Epithelial cell of proximal tubule (primary cell): ENCODE results near the gene RILPL2. TPM values are rescaled to one million over a fixed set of nuclear protein-coding genes. Genes with fewer than 3 reads are reported as not detected.
"Not testable (repeated sequence)": the region's sequence is repeated elsewhere in the genome, so short reads cannot be mapped to it uniquely, and the experiment has no call there.

Source experiments
- DNase-seq: peaks from one replicate; pipeline ENCODE4 v3.0.0-alpha.2; 2011; ENCODE audit warnings: low read depth
- H3K4me3 ChIP-seq: 2 replicates; pipeline ENCODE4 v1.5.1; 2011; ENCODE audit warnings: low read depth, mild to moderate bottlenecking, low read length
- total RNA-seq: library from RNA; depleted of rRNA; stranded (reverse); fragments of >200 nt; gene quantifications from 2 replicates; pipeline ENCODE4 v1.2.3, GENCODE V29; 2015
- TF ChIP-seq, protein P1 (sequence below): conservative IDR thresholded peaks from 2 replicates; pipeline ENCODE4 v1.5.1; 2012; ENCODE audit warnings: low read depth, mild to moderate bottlenecking, low read length

The RILPL2 gene
- total RNA-seq, 1 donor from 2014 or later: 3.5 TPM

DNA sequence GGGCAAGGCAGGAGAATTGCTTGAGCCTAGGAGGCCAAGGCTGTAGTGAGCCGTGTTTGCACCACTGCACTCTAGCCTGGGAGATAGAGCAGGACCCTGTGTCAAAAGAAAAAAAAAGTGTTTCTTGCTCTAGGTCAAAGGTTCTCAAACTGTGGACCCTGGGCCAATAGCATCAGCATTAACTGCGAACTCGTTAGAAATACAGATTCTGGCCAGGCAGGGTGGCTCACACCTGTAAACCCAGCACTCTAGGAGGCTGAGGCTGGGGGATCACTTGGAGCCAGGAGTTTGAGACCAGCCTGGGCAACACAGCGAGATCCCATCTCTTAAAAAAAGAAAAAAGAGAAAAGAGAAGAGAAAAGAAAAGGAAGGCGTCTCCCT lies 858 bp downstream of the RILPL2 start:
- peak overlapping the region; percentile 96 for H3K4me3 ChIP-seq
- TF ChIP-seq, protein P1, sequence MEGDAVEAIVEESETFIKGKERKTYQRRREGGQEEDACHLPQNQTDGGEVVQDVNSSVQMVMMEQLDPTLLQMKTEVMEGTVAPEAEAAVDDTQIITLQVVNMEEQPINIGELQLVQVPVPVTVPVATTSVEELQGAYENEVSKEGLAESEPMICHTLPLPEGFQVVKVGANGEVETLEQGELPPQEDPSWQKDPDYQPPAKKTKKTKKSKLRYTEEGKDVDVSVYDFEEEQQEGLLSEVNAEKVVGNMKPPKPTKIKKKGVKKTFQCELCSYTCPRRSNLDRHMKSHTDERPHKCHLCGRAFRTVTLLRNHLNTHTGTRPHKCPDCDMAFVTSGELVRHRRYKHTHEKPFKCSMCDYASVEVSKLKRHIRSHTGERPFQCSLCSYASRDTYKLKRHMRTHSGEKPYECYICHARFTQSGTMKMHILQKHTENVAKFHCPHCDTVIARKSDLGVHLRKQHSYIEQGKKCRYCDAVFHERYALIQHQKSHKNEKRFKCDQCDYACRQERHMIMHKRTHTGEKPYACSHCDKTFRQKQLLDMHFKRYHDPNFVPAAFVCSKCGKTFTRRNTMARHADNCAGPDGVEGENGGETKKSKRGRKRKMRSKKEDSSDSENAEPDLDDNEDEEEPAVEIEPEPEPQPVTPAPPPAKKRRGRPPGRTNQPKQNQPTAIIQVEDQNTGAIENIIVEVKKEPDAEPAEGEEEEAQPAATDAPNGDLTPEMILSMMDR: no peak
- DNase-seq: no peak

DNA sequence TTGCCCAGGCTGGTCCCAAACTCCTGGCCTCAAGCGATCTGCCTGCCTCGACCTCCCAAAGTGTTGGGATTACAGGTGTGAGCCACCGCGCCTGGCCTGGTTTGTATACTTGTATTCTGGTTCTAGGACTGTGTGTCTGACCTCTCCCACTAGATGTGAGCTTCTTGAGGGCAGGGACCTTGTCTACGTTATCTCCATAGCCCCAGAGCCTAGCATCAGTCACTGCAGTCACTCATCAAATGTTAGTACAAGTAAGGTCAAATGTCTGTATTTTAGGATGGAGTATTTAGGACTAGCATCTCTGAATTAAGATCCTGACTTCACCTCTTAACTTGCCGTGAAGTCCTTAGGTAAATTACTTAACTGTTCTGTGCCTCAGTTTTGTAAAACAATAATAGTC lies 2.9 kb downstream of the RILPL2 start:
- H3K4me3 ChIP-seq: no peak overlapping the region
- TF ChIP-seq, protein P1: no peak
- DNase-seq: no peak

DNA sequence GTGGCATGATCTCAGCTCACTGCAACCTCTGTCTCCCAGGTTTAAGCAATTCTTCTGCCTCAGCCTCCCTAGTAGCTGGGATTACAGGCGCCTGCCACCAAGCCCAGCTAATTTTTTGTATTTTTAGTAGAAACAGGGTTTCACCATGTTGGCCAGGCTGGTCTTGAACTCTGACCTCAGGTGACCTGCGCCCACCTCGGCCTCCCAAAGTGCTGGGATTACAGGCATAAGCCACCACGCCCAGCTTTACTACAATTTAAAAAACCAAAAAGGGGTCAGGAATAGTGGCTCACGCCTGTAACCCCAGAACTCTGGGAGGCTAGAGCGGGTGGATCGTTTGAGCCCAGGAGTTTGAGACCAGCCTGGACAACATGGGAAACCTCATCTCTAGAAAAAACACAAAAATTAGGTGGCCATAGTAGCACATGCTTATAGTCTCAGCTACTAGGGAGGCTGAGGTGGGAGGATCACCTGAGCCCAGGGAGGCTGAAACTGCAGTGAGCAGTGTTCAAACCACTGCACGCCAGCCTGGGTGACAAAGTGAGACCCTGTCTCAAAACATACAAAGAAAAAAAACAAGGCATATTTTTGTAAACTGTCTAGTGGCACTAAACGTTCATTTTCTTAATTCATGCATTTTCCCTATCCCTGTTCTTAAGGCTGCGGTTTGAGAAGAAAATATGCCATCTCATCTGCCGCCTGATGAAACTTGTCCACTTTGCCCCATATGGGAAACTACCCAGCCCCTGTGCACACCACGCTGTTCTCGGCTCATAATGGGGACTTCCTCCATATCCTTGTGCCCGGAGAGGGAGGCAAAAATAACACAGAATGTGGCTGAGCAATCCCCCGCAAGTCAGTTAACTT lies 4.3 kb downstream of the RILPL2 start:
- DNase-seq: not testable (repeated sequence)
- peak overlapping the region; percentile 34 for H3K4me3 ChIP-seq

DNA sequence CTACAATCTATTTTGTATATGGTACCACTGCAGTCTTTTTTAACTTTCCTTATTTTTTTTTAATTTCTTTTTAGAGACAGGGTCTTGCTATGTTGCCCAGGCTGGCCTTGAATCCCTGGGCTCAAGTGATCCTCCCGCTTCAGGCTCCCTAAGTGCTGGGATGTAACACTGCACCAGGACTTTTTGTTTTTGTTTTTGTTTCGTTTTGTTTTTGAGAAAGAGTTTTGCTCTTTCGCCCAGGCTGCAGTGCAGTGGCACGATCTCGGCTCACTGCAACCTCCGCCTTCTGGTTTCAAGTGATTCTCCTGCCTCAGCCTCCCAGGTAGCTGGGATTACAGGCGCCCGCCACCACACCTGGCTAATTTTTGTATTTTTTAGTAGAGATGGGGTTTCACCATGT lies 7.4 kb downstream of the RILPL2 start:
- not testable (repeated sequence) for DNase-seq

DNA sequence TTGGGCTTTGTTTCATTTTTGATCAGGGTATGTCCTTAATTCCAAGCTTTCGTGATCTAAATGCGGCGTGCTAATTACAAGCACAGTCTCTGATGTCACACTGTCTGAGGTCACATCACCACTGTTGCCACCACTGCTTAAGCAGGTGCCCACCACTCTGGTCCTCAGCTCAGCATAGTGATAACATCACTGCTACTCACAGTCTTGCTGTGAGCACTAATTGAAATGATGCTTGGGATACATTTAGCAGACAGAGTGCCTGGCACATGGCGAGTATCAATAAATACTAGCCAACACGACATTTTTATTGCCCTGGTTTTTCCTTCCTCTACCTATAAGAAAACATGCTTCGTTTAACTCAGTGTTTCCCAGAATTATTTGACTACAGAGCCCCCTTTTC lies 7.9 kb downstream of the RILPL2 start:
- TF ChIP-seq, protein P1: no peak
- no peak for DNase-seq
- no peak overlapping the region for H3K4me3 ChIP-seq

More for the DNA sequence above, 7.4 kb downstream of the RILPL2 start:
- H3K4me3 ChIP-seq: not testable (repeated sequence)

DNA sequence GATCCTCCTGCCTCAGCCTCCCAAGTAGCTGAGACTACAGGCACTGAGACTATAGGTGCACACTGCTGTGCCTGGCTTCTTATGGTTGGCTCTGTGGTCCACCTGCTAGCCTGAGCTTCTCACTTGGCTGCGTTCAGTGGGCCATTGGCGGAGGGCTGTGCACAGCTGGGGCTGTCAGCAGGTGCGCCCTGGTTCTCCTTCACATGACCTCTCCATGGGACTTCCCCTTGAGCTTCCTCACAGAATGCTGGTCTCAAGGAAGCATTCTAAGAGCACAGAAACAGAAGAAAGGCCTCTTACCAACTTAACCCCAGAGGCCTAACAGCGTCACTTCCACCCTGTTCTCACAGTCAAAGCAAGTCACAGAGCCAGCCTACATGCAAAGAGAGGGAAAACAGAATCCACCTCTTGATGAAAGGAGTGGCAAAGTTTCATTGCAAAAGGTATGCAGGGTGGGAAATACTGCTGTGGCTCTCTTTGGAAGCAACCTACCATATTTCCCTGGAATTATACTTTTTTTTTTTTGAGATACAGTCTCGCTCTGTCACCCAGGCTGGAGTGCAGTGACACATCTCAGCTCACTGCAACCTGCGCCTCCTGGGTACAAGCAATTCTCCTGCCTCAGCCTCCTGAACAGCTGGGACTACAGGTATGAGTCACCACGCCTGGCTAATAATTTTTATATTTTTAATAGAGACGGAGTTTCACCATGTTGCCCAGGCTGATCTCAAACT lies 9.3 kb downstream of the RILPL2 start:
- TF ChIP-seq, protein P1: no peak
- H3K4me3 ChIP-seq: no peak overlapping the region
- DNase-seq: no peak

DNA sequence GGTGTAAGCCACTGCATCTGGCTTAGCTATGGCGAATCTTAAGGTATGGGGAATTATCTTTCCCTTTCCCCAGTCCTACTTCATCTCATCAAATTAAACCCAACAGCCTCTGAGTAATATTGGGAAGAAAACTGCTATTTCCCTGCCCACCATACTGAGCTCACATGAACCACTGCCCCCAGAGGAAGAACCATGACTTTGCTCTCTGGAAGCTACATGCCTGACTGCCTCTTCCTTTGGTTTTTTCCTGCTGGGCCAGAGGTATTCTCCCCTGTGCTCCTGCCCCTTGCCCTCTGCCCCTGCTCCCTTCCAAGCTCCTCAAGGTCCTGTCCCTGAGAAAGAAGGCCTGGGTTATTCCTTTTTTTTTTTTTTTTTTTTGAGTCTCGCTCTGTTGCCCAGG lies 15.2 kb downstream of the RILPL2 start:
- DNase-seq: no peak
- no peak overlapping the region for H3K4me3 ChIP-seq
- TF ChIP-seq, protein P1: peak; percentile 34

DNA sequence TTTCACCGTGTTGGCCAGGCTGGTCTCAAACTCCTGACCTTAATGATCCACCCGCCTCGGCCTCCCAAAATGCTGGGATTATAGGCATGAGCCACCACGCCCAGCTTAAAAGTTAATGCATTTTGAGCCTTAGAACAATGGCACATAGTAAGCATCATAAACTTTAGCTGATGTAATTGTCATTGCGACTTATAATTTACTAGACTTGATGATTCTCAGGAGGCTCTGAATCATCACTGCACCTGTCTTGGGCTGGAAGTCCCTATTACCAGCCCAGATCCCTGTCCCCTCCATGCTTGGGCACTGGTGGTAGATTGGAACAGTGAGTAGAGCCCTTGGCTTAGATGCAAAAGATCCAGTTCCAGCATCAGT lies 26.5 kb downstream of the RILPL2 start:
- no peak overlapping the region for H3K4me3 ChIP-seq
- no peak for DNase-seq
- TF ChIP-seq, protein P1: no peak

DNA sequence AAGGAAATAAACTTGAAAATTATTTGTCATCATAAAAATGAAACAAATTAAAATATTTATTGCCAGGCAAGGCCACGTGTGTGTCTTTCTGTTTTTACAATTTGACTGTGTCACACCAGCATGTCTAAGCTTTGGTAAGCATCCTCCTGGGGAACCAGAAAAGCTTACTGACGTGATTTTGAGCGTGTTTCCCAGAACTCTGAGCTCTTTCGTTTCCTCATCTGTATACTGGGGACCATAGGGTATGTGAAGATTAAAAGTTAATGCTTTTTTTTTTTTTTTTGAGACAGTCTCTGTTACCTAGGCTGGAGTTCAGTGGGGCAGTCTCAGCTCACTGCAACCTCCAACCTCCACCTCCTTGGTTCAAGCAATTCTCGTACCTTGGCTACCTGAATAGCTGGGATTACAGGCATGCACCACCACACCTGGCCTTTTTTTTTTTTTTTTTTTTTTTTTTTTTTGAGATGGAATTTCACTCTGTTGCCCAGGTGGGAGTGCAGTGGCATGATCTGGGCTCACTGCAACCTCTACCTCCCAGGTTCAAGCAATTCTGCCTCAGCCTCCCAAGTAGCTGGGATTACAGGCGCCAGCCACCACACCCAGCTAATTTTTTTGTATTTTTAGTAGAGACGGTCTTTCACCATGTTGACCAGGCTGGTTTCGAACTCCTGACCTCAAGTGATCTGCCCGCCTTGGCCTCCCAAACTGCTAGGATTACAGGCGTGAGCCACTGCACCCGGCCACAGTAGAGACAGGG lies 27.0 kb downstream of the RILPL2 start:
- H3K4me3 ChIP-seq, DNase-seq: not testable (repeated sequence)

DNA sequence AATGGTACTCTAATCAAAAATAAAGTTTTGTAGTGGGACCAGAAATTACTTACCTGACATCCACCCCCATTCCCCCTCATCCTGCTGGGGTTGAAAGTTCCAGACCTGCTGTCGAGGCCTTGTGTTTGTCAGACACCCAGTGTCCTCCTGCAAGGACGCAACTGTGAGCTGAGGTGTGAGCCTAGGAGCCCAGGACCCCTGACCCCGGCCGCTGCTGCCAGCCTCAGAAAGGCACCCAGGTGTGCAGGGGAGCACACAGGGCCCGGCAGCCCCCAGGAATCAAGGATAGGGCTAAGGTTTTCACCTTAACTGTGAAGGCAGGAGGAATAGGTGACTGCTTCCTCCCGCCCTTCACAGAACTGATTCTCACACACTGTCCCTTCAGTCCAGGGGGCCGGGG lies 27.9 kb downstream of the RILPL2 start:
- DNase-seq, H3K4me3 ChIP-seq: not testable (repeated sequence)

DNA sequence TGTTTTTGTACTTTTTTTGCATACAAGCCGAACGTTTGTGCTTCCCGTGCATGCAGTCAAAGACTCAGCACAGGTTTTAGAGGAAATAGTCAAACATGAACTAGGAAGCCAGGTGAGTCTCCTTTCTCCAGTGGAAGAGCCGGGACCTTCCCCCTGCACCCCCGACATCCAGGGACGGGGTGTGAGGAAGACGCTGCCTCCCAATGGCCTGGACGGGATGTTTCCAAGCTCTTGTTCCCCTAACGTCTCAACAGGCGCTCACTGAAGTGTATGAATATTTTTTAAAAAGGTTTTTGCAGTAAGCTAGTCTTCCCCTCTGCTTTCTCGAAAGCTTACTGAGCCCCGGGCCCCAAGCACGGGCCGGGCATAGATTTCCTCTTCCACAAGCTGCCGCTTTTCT lies 28.6 kb downstream of the RILPL2 start:
- DNase-seq, H3K4me3 ChIP-seq: not testable (repeated sequence)
